ENCODE measurements around the gene TCIRG1.

DNA sequence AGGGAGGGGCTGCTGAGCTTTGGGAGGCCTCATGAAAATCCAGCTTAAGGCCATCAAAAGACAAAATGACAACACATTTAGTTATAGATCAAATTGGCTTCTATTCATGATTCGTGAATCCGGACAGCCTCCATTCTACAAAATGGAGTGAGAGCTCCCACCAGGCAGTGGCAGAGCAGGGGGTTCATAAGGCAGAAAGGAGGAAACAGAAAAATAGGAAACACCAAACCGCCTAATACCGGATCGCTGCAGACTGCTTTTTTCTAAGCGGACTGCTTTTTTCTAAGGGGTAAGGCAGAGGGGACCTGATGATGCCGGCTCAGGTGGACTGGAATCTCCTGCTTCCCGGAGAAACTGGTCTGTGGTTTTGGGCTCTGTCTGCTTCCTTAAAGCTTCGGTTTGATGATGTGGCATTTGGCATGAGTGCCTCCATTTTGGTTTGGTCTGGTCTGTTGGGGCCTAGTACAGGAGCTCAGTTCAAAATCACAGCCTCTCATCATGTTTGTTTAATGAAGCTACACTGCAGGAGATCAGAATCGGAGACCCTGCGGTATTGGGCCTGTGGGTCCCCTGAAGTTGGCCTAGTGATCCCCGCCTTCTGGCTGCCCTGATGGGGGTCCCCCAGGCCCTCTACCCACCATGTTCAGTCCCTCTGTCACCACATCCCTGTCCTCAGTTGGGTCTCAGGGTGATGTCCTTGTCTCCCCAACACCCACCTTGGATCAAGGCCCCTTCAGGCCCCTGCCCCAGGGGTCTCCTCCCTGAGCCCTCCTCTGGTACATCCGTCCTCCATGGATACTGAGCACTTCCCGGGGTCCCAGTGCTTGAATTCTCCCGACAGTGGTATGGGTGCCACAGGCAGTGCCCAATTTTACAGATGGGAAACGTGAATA lies 27.5 kb upstream of the TCIRG1 start:
- no peak for TF ChIP-seq CTCF (IDR thresholded peaks at IDR 0.05)
- no peak for TF ChIP-seq POLR2A (IDR thresholded peaks at IDR 0.05)

All from lower leg skin (tissue), 3 donors.